ENCODE measurements around the gene WDR13.
"Not testable (repeated sequence)": the region's sequence is repeated elsewhere in the genome, so short reads cannot be mapped to it uniquely, and the experiment has no call there.

The WDR13 gene

GRCh38 chrX:48597353-48598264, at the start of gene WDR13:
Gene WDR13 (plus strand): TSS chrX:48597492. CDS start chrX:48597997, 505 bp downstream.
- in situ Hi-C loops (cut with HindIII; ENCODE audit: low sequenced_read_pairs): no loop called here

GRCh38 chrX:48548871-48549270, 48.4 kb upstream of the WDR13 start:
- in situ Hi-C loops (cut with HindIII; ENCODE audit: low sequenced_read_pairs): no loop called here

- in situ Hi-C loops (cut with HindIII; ENCODE audit: low sequenced_read_pairs): not testable (repeated sequence)
Measured at GRCh38 chrX:48555731-48556325, 41.5 kb upstream of the WDR13 start.

- in situ Hi-C loops (cut with HindIII; ENCODE audit: low sequenced_read_pairs): no loop called here
Measured at GRCh38 chrX:48558271-48558670, 39.0 kb upstream of the WDR13 start.

- in situ Hi-C loops (cut with HindIII; ENCODE audit: low sequenced_read_pairs): no loop called here
Measured at GRCh38 chrX:48559636-48560035, 37.7 kb upstream of the WDR13 start.

- in situ Hi-C loops (cut with HindIII; ENCODE audit: low sequenced_read_pairs): no loop called here
Measured at GRCh38 chrX:48560056-48560455, 37.2 kb upstream of the WDR13 start.

- in situ Hi-C loops (cut with HindIII; ENCODE audit: low sequenced_read_pairs): no loop called here
Measured at GRCh38 chrX:48560681-48561080, 36.6 kb upstream of the WDR13 start.

GRCh38 chrX:48569958-48570357, 27.3 kb upstream of the WDR13 start:
- in situ Hi-C loops (cut with HindIII; ENCODE audit: low sequenced_read_pairs): no loop called here

- in situ Hi-C loops (cut with HindIII; ENCODE audit: low sequenced_read_pairs): no loop called here
Measured at GRCh38 chrX:48573690-48574269, 23.5 kb upstream of the WDR13 start.

- in situ Hi-C loops (cut with HindIII; ENCODE audit: low sequenced_read_pairs): no loop called here
Measured at GRCh38 chrX:48574270-48575266, 22.7 kb upstream of the WDR13 start, which contains the start of gene RBM3. Gene RBM3 (plus strand): TSS chrX:48574484. CDS start chrX:48575181, 697 bp downstream.

- in situ Hi-C loops (cut with HindIII; ENCODE audit: low sequenced_read_pairs): no loop called here
Measured at GRCh38 chrX:48575642-48576041, 21.6 kb upstream of the WDR13 start.

- in situ Hi-C loops (cut with HindIII; ENCODE audit: low sequenced_read_pairs): no loop called here
Measured at GRCh38 chrX:48576108-48576507, 21.2 kb upstream of the WDR13 start.

GRCh38 chrX:48578661-48579128, 18.6 kb upstream of the WDR13 start:
- in situ Hi-C loops (cut with HindIII; ENCODE audit: low sequenced_read_pairs): no loop called here

- in situ Hi-C loops (cut with HindIII; ENCODE audit: low sequenced_read_pairs): no loop called here
Measured at GRCh38 chrX:48579259-48579658, 18.0 kb upstream of the WDR13 start.

GRCh38 chrX:48580662-48581061, 16.6 kb upstream of the WDR13 start:
- in situ Hi-C loops (cut with HindIII; ENCODE audit: low sequenced_read_pairs): no loop called here

- in situ Hi-C loops (cut with HindIII; ENCODE audit: low sequenced_read_pairs): no loop called here
Measured at GRCh38 chrX:48584698-48585097, 12.6 kb upstream of the WDR13 start.

GRCh38 chrX:48589482-48590162, 7.7 kb upstream of the WDR13 start:
- in situ Hi-C loops (cut with HindIII; ENCODE audit: low sequenced_read_pairs): no loop called here

- in situ Hi-C loops (cut with HindIII; ENCODE audit: low sequenced_read_pairs): no loop called here
Measured at GRCh38 chrX:48590203-48591103, 6.8 kb upstream of the WDR13 start.

- in situ Hi-C loops (cut with HindIII; ENCODE audit: low sequenced_read_pairs): no loop called here
Measured at GRCh38 chrX:48591255-48591791, 6.0 kb upstream of the WDR13 start.

Data from endothelial cell of hepatic sinusoid (primary cell).